ENCODE data around the gene UBE2E2. TPM values are rescaled to one million over a fixed set of nuclear protein-coding genes. Genes with fewer than 3 reads are reported as not detected.

The UBE2E2 gene
- total RNA-seq, 2 experiments from 2014 or later: 5.7 to 7.2 TPM

- DNase-seq (no peak), ATAC-seq (ENCODE audit: low read depth) (no peak)
- peaks cover 19% of the 10 kb centered on the region for H3K4me1 Mint-ChIP-seq
- no peaks in the 10 kb centered on the region for H3K27me3 Mint-ChIP-seq
- peaks cover 3% of the 10 kb centered on the region for H3K36me3 Mint-ChIP-seq
- peak overlapping the region; percentile 1 for H3K4me3 Mint-ChIP-seq
- POLR2A ChIA-PET: interaction anchor here (1.2 kb wide), 1 partner anchor 10 kb away, joined by 3 read pairs; no protein-coding TSS in a partner anchor
- H3K9me3 Mint-ChIP-seq: no peaks in the 10 kb centered on the region
- no peak overlapping the region for H3K27ac Mint-ChIP-seq
Observed at GRCh38 chr3:23430781-23431398, 227.8 kb downstream of the UBE2E2 start.

- POLR2A ChIA-PET: interaction anchor here (1.2 kb wide), 1 partner anchor 9 kb away, joined by 3 read pairs; no protein-coding TSS in a partner anchor
Observed at GRCh38 chr3:23431764-23432163, 228.6 kb downstream of the UBE2E2 start.

GRCh38 chr3:23435318-23435717 lies 232.2 kb downstream of the UBE2E2 start:
- no peak for DNase-seq
- peaks cover 28% of the 10 kb centered on the region for H3K4me1 Mint-ChIP-seq
- peaks cover 6% of the 10 kb centered on the region for H3K36me3 Mint-ChIP-seq
- H3K9me3 Mint-ChIP-seq: no peaks in the 10 kb centered on the region
- H3K27me3 Mint-ChIP-seq: no peaks in the 10 kb centered on the region
- H3K27ac Mint-ChIP-seq: peak overlapping the region; percentile 57
- ATAC-seq (ENCODE audit: low read depth): peak; percentile 42
- no peak overlapping the region for H3K4me3 Mint-ChIP-seq
- POLR2A ChIA-PET: no interaction called here

More at GRCh38 chr3:23431764-23432163, 228.6 kb downstream of the UBE2E2 start:
- Mint-ChIP-seq H3K9me3 (no peaks in the 10 kb centered on the region), H3K27me3 (no peaks in the 10 kb centered on the region), H3K4me3 (no peak overlapping the region), H3K4me1 (peaks cover 19% of the 10 kb centered on the region), H3K36me3 (peaks cover 3% of the 10 kb centered on the region), H3K27ac (no peak overlapping the region)
- DNase-seq: no peak
- no peak for ATAC-seq (ENCODE audit: low read depth)

- Mint-ChIP-seq H3K4me1 (peaks cover 30% of the 10 kb centered on the region), H3K4me3 (no peak overlapping the region)
Observed at GRCh38 chr3:23435904-23436303, 232.8 kb downstream of the UBE2E2 start.

GRCh38 chr3:23437484-23438145 lies 234.5 kb downstream of the UBE2E2 start:
- ATAC-seq (ENCODE audit: low read depth) (no peak), DNase-seq (no peak)
- H3K27ac Mint-ChIP-seq: no peak overlapping the region
- H3K4me1 Mint-ChIP-seq: peaks cover 28% of the 10 kb centered on the region
- H3K9me3 Mint-ChIP-seq: no peaks in the 10 kb centered on the region
- H3K4me3 Mint-ChIP-seq: no peak overlapping the region
- H3K27me3 Mint-ChIP-seq: no peaks in the 10 kb centered on the region
- H3K36me3 Mint-ChIP-seq: peaks cover 6% of the 10 kb centered on the region
- POLR2A ChIA-PET: no interaction called here

More at GRCh38 chr3:23435904-23436303, 232.8 kb downstream of the UBE2E2 start:
- DNase-seq (no peak), ATAC-seq (ENCODE audit: low read depth) (no peak)
- Mint-ChIP-seq H3K36me3 (peaks cover 6% of the 10 kb centered on the region), H3K9me3 (no peaks in the 10 kb centered on the region), H3K27ac (no peak overlapping the region), H3K27me3 (no peaks in the 10 kb centered on the region)
- POLR2A ChIA-PET: no interaction called here

GRCh38 chr3:23438657-23439056 lies 235.5 kb downstream of the UBE2E2 start:
- H3K36me3 Mint-ChIP-seq: peaks cover 6% of the 10 kb centered on the region
- H3K4me3 Mint-ChIP-seq: no peak overlapping the region
- H3K27me3 Mint-ChIP-seq: no peaks in the 10 kb centered on the region
- H3K9me3 Mint-ChIP-seq: no peaks in the 10 kb centered on the region
- peaks cover 37% of the 10 kb centered on the region for H3K4me1 Mint-ChIP-seq
- ATAC-seq (ENCODE audit: low read depth) (no peak), DNase-seq (no peak)
- H3K27ac Mint-ChIP-seq: no peak overlapping the region
- POLR2A ChIA-PET: no interaction called here

- Mint-ChIP-seq H3K9me3 (no peaks in the 10 kb centered on the region), H3K27me3 (no peaks in the 10 kb centered on the region), H3K4me1 (peaks cover 38% of the 10 kb centered on the region), H3K4me3 (peak overlapping the region; percentile 33), H3K36me3 (peaks cover 9% of the 10 kb centered on the region), H3K27ac (no peak overlapping the region)
- POLR2A ChIA-PET: interaction anchor here (0.6 kb wide), 1 partner anchor 492 kb away, joined by 5 read pairs; no protein-coding TSS in a partner anchor
- ATAC-seq (ENCODE audit: low read depth) (no peak), DNase-seq (no peak)
Observed at GRCh38 chr3:23439080-23439479, 236.0 kb downstream of the UBE2E2 start.

- ATAC-seq (ENCODE audit: low read depth) (peak; percentile 56), DNase-seq (no peak)
- H3K4me1 Mint-ChIP-seq: peaks cover 34% of the 10 kb centered on the region
- POLR2A ChIA-PET: interaction anchor here (0.8 to 1.2 kb wide), 2 partner anchors 9 to 476 kb away, joined by 3 to 9 read pairs; partner anchors contain the start of genes NKIRAS1 and RPL15
- H3K4me3 Mint-ChIP-seq: peak overlapping the region; percentile 60
- peak overlapping the region; percentile 82 for H3K27ac Mint-ChIP-seq
- no peaks in the 10 kb centered on the region for H3K27me3 Mint-ChIP-seq
- H3K9me3 Mint-ChIP-seq: peaks cover 5% of the 10 kb centered on the region
- H3K36me3 Mint-ChIP-seq: peaks cover 10% of the 10 kb centered on the region
Observed at GRCh38 chr3:23440416-23441294, 237.5 kb downstream of the UBE2E2 start.

GRCh38 chr3:23442598-23443383 lies 239.7 kb downstream of the UBE2E2 start:
- peak overlapping the region; percentile 47 for H3K4me3 Mint-ChIP-seq
- peaks cover 5% of the 10 kb centered on the region for H3K9me3 Mint-ChIP-seq
- peaks cover 13% of the 10 kb centered on the region for H3K36me3 Mint-ChIP-seq
- no peak overlapping the region for H3K27ac Mint-ChIP-seq
- no peaks in the 10 kb centered on the region for H3K27me3 Mint-ChIP-seq
- ATAC-seq (ENCODE audit: low read depth) (peak; percentile 59), DNase-seq (no peak)
- POLR2A ChIA-PET: interaction anchor here (0.6 kb wide), 1 partner anchor 520 kb away, joined by 4 read pairs; no protein-coding TSS in a partner anchor
- peaks cover 35% of the 10 kb centered on the region for H3K4me1 Mint-ChIP-seq

- POLR2A ChIA-PET: interaction anchor here (0.6 kb wide), 1 partner anchor 502 kb away, joined by 4 read pairs; no protein-coding TSS in a partner anchor
- H3K27me3 Mint-ChIP-seq: no peaks in the 10 kb centered on the region
- no peak for ATAC-seq (ENCODE audit: low read depth)
- no peak overlapping the region for H3K4me3 Mint-ChIP-seq
- DNase-seq: no peak
- H3K9me3 Mint-ChIP-seq: peaks cover 5% of the 10 kb centered on the region
- H3K36me3 Mint-ChIP-seq: peaks cover 10% of the 10 kb centered on the region
- peaks cover 28% of the 10 kb centered on the region for H3K4me1 Mint-ChIP-seq
- no peak overlapping the region for H3K27ac Mint-ChIP-seq
Observed at GRCh38 chr3:23444386-23444785, 241.3 kb downstream of the UBE2E2 start.

- no peak overlapping the region for H3K4me3 Mint-ChIP-seq
- POLR2A ChIA-PET: no interaction called here
- DNase-seq (no peak), ATAC-seq (ENCODE audit: low read depth) (no peak)
- peaks cover 9% of the 10 kb centered on the region for H3K36me3 Mint-ChIP-seq
- no peaks in the 10 kb centered on the region for H3K27me3 Mint-ChIP-seq
- H3K9me3 Mint-ChIP-seq: peaks cover 5% of the 10 kb centered on the region
- H3K27ac Mint-ChIP-seq: no peak overlapping the region
- H3K4me1 Mint-ChIP-seq: peaks cover 18% of the 10 kb centered on the region
Observed at GRCh38 chr3:23446301-23446700, 243.2 kb downstream of the UBE2E2 start.

- H3K4me3 Mint-ChIP-seq: no peak overlapping the region
- peaks cover 5% of the 10 kb centered on the region for H3K9me3 Mint-ChIP-seq
- peaks cover 6% of the 10 kb centered on the region for H3K4me1 Mint-ChIP-seq
- no peak for DNase-seq
- no peaks in the 10 kb centered on the region for H3K27me3 Mint-ChIP-seq
- H3K27ac Mint-ChIP-seq: no peak overlapping the region
- ATAC-seq (ENCODE audit: low read depth): no peak
- H3K36me3 Mint-ChIP-seq: peaks cover 7% of the 10 kb centered on the region
- POLR2A ChIA-PET: no interaction called here
Observed at GRCh38 chr3:23448998-23449537, 245.9 kb downstream of the UBE2E2 start.

All from activated naive CD8-positive, alpha-beta T cell treated with anti-CD3 and anti-CD28 coated beads, Interleukin-2, amount 10 ng/mL, durations not matched to agents 7 days and 5 days (primary cell).